ENCODE measurements around the gene ATF2.

- TF ChIP-seq ZNF282 (IDR thresholded peaks at IDR 0.05; ENCODE audit: partially characterized antibody) = no peak
- no peak for TF ChIP-seq MZF1 (CRISPR knock-in tag; IDR thresholded peaks at IDR 0.05; ENCODE audit: borderline replicate concordance)
- TF ChIP-seq HDAC1 (CRISPR knock-in tag; IDR thresholded peaks at IDR 0.05) = no peak
- TF ChIP-seq ZNF800 (CRISPR knock-in tag; IDR thresholded peaks at IDR 0.05) = no peak
- TF ChIP-seq ZNF362 (CRISPR knock-in tag; IDR thresholded peaks at IDR 0.05; ENCODE audit: borderline replicate concordance) = no peak
- TF ChIP-seq MTA3 (CRISPR knock-in tag; IDR thresholded peaks at IDR 0.05) = no peak
- TF ChIP-seq ZNF121 (CRISPR knock-in tag; IDR thresholded peaks at IDR 0.05) = no peak
- no peak for TF ChIP-seq ZFP82 (CRISPR knock-in tag; IDR thresholded peaks at IDR 0.05; ENCODE audit: borderline replicate concordance)
- no peak for TF ChIP-seq ATF7 (IDR thresholded peaks at IDR 0.05)
- TF ChIP-seq ATF7 (CRISPR knock-in tag; IDR thresholded peaks at IDR 0.05) = no peak
- no peak for TF ChIP-seq ZBTB2 (CRISPR knock-in tag; IDR thresholded peaks at IDR 0.05; ENCODE audit: low read depth)
- no peak for TF ChIP-seq GTF2F1 (IDR thresholded peaks at IDR 0.05; ENCODE audit: low read length)
- no peak for TF ChIP-seq ZNF138 (CRISPR knock-in tag; IDR thresholded peaks at IDR 0.05; ENCODE audit: low read depth)
- no peak for TF ChIP-seq EP300 (IDR thresholded peaks at IDR 0.05; ENCODE audit: low read depth in 2 of 2, low read length in 2 of 2)
- TF ChIP-seq EP300 (CRISPR knock-in tag; IDR thresholded peaks at IDR 0.05; ENCODE audit: borderline replicate concordance) = no peak
These were observed 145.1 kb downstream of the ATF2 start for GRCh38 chr2:175022923-175023322.

All from HepG2 (cell line).